ENCODE measurements around the gene CCDC186. TPM values are rescaled to one million over a fixed set of nuclear protein-coding genes. Genes with fewer than 3 reads are reported as not detected.

Gene CCDC186
- total and polyA plus RNA-seq, 2 of the 4 experiments (the other 2 are of a cell fraction), result 3.0 to 6.1 TPM

DNA sequence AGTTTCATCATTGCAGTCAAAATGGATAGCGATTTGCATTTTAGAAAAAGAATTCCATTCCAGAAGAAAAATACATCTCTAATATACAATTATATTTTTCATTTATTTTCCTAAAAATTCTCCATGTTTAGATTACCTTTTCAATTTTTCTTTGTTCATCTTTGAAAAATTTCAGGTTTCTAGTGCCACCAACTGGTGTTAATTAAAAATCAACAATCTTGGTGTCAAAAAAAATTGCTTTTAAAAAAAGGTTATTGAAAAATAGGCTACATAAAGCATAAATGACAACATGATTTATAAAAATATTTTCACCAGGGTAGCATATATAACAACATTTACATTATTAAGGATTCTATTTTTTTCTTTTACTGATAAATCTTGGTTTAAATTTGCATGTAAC, 53.0 kb downstream of the CCDC186 start:
- no peak overlapping the region for H3K18ac ChIP-seq (ENCODE audit: low read depth, low read length)
- ChIA-PET POLR2A (ENCODE audit: unreplicated experiment) (no interaction called here), CTCF (interaction anchor here (0.6 kb wide), 1 partner anchor 287 kb away, joined by 3 read pairs; no protein-coding TSS in a partner anchor)
- BruUV-seq (replicated peaks), result no TSS peak
- no peak overlapping the region for H3K9ac ChIP-seq (ENCODE audit: low read depth, low read length)
- no peak overlapping the region for H2AFZ ChIP-seq (replicated peaks; ENCODE audit: low read length, poor library complexity)
- no peaks in the 10 kb centered on the region; the same call in 1 of the 2 replicates for H3K36me3 ChIP-seq (ENCODE audit: control insufficient read depth, insufficient read depth, low read length)
- H4K8ac ChIP-seq (ENCODE audit: low read depth in 2 of 2, low read length in 2 of 2), result no peak overlapping the region
- H3K4me2 ChIP-seq (ENCODE audit: low read depth, low read length), result no peak overlapping the region
- no peak overlapping the region for H2BK120ac ChIP-seq (ENCODE audit: low read depth, low read length)
- no peak overlapping the region for H3K4me3 ChIP-seq (ENCODE audit: insufficient read depth, low read depth, low read length)
- no peaks in the 10 kb centered on the region for H3K9me1 ChIP-seq (ENCODE audit: insufficient read depth, low read length)
- no peak for DNase-seq
- no peaks in the 10 kb centered on the region for H4K20me1 ChIP-seq (ENCODE audit: insufficient read depth, low read length)
- no peak for ATAC-seq (ENCODE audit: low read depth)
- in situ Hi-C loops (cut with MboI; ENCODE audit: low sequenced_read_pairs) (no loop called here), dilution Hi-C loops (cut with HindIII; ENCODE audit: low sequenced_read_pairs, unreplicated experiment) (no loop called here), intact Hi-C loops (cut with micrococcal nuclease) (no loop called here)
- no peaks in the 10 kb centered on the region for H3K79me1 ChIP-seq (ENCODE audit: low read depth in 1 of 2, low read length in 2 of 2)
- TF ChIP-seq MAFK (IDR thresholded peaks at IDR 0.05; ENCODE audit: low read depth, low read length) (no peak), FOS (IDR thresholded peaks at IDR 0.05; ENCODE audit: low read depth, low read length) (no peak), POLR2A (IDR thresholded peaks at IDR 0.05; ENCODE audit: low read depth, low read length) (no peak)
- H4K5ac ChIP-seq (ENCODE audit: low read depth, low read length), result no peak overlapping the region
- H2BK5ac ChIP-seq (ENCODE audit: low read depth, low read length, poor library complexity, severe bottlenecking), result no peak overlapping the region
- H3K4ac ChIP-seq (ENCODE audit: low read depth, low read length), result no peak overlapping the region
- no peak overlapping the region for H2AK9ac ChIP-seq (replicated peaks; ENCODE audit: low read depth, low read length, poor library complexity)
- no peak overlapping the region for H2BK15ac ChIP-seq (ENCODE audit: low read depth, low read length)
- H4K91ac ChIP-seq (ENCODE audit: insufficient read depth, low read depth, low read length), result no peak overlapping the region
- H3K9me3 ChIP-seq (ENCODE audit: control insufficient read depth, insufficient read depth, low read length), result no peaks in the 10 kb centered on the region
- H3K27ac ChIP-seq (ENCODE audit: insufficient read depth, low read length), result no peak overlapping the region
- no peak overlapping the region for H3K23ac ChIP-seq (ENCODE audit: low read depth, low read length)
- H3K56ac ChIP-seq (ENCODE audit: extremely low read depth, insufficient read depth, low read length), result no peak overlapping the region
- H3K4me1 ChIP-seq (ENCODE audit: control insufficient read depth, insufficient read depth, low read length), result no peaks in the 10 kb centered on the region
- no peak overlapping the region for H2AK5ac ChIP-seq (ENCODE audit: low read depth, low read length)
- WGBS, 2 experiments (ENCODE audit: extremely low coverage in 2 of 2, insufficient read length in 1 of 2), result no CpG with 5 or more reads among the region's 1 CpG
- no peak overlapping the region for H2BK20ac ChIP-seq (ENCODE audit: low read depth, low read length)
- no peaks in the 10 kb centered on the region for H3K27me3 ChIP-seq (ENCODE audit: control insufficient read depth, insufficient read depth, low read length)
- no peak overlapping the region for H3K14ac ChIP-seq (replicated peaks; ENCODE audit: low read depth, low read length)
